H1 (cell line): Measurements from ENCODE around the gene CPLANE1. TPM values are rescaled to one million over a fixed set of nuclear protein-coding genes. Genes with fewer than 3 reads are reported as not detected.

ENCODE experiments used
- CTCF ChIA-PET: fragments of 300-600 bp; sonication (Branson Sonifier 250); formaldehyde crosslinking; loops from one replicate; lab custom pipeline; 2021; ENCODE audit not compliant: partially characterized antibody; lab: Charles Lee
- POLR2A ChIA-PET: fragments of 300-600 bp; sonication (Branson Sonifier 250); formaldehyde crosslinking; loops from one replicate; lab custom pipeline; 2021; ENCODE audit warnings: inconsistent platforms; ENCODE audit not compliant: partially characterized antibody; lab: Charles Lee
- DNase-seq, 2 experiments: peaks; one replicate each; pipeline versions ENCODE4 v3.0.0 to v3.0.0-alpha.2; 2010 to 2022; ENCODE audit warnings: low spot score in 2 of 2, low read depth in 1 of 2, mixed read lengths in 1 of 2
- FAIRE-seq: peaks from 2 replicates; lab custom pipeline; 2011; peaks lifted over from hg19 to GRCh38; lab: Jason Lieb, UNC
- H2AFZ ChIP-seq: 2 replicates; pipeline ENCODE4 v1.8.1; 2012; ENCODE audit warnings: low read length, inconsistent platforms
- H2AK5ac ChIP-seq: 2 replicates; pipeline ENCODE4 v1.6.1; 2013; ENCODE audit warnings: low read depth, low read length
- H2BK120ac ChIP-seq: replicated peaks from 2 replicates; pipeline ENCODE3; 2013; ENCODE audit warnings: low read depth, low read length, inconsistent platforms
- H2BK12ac ChIP-seq: 2 replicates; pipeline ENCODE4 v1.6.1; 2013; ENCODE audit warnings: low read depth, low read length
- H2BK15ac ChIP-seq: 2 replicates; pipeline ENCODE4 v1.6.1; 2013; ENCODE audit warnings: low read length
- H2BK20ac ChIP-seq: 2 replicates; pipeline ENCODE4 v1.6.1; 2013; ENCODE audit warnings: low read length
- H2BK5ac ChIP-seq: 2 replicates; pipeline ENCODE4 v1.6.1; 2013; ENCODE audit warnings: low read depth, low read length
- H3K14ac ChIP-seq: 2 replicates; pipeline ENCODE4 v1.6.1; 2013; ENCODE audit warnings: inconsistent platforms; ENCODE audit not compliant: insufficient read length
- H3K18ac ChIP-seq: 2 replicates; pipeline ENCODE4 v1.6.1; 2013; ENCODE audit warnings: low read length; ENCODE audit errors: extremely low read depth
- H3K23ac ChIP-seq: 2 replicates; pipeline ENCODE4 v1.6.1; 2013; ENCODE audit warnings: inconsistent platforms; ENCODE audit not compliant: insufficient read length
- H3K23me2 ChIP-seq: 2 replicates; pipeline ENCODE4 v1.6.1; 2013; ENCODE audit warnings: low read depth, low read length
- H3K27ac ChIP-seq: 2 replicates; pipeline ENCODE4 v1.6.1; 2011; ENCODE audit warnings: low read depth, low read length, inconsistent platforms
- H3K27me3 ChIP-seq, 4 experiments: replicated peaks in 1 of 4; 1 replicate in 1 of 4; 2 replicates in 3 of 4; pipeline versions ENCODE4 v1.6.1 to v1.8.1; 2011 to 2013; ENCODE audit warnings: low read length in 3 of 4, mild to moderate bottlenecking in 3 of 4, inconsistent platforms in 2 of 4, mixed read lengths in 2 of 4, moderate library complexity in 1 of 4; ENCODE audit not compliant: control insufficient read depth in 3 of 4, insufficient read depth in 3 of 4; ENCODE audit errors: extremely low read depth in 1 of 4
- H3K36me3 ChIP-seq, 4 experiments: 2 replicates each; pipeline versions ENCODE4 v1.6.1 to v1.8.1; 2011 to 2013; ENCODE audit warnings: mild to moderate bottlenecking in 4 of 4, low read length in 3 of 4, moderate library complexity in 2 of 4, control low read depth in 1 of 4, inconsistent platforms in 1 of 4; ENCODE audit not compliant: insufficient read depth in 4 of 4, control insufficient read depth in 2 of 4
- H3K4ac ChIP-seq: replicated peaks from 2 replicates; pipeline ENCODE3; 2013; ENCODE audit warnings: low read length, low read depth, mixed read lengths, inconsistent platforms; ENCODE audit not compliant: insufficient read length
- H3K4me1 ChIP-seq, 4 experiments: replicated peaks in 1 of 4; 1 replicate in 1 of 4; 2 replicates in 3 of 4; pipeline versions ENCODE4 v1.6.1 to v1.8.1; 2011 to 2013; ENCODE audit warnings: low read length in 3 of 4, inconsistent platforms in 2 of 4, mixed read lengths in 1 of 4; ENCODE audit not compliant: insufficient read depth in 4 of 4, control insufficient read depth in 3 of 4
- H3K4me2 ChIP-seq, 2 experiments: 2 replicates each; pipeline versions ENCODE4 v1.6.1 to v1.8.1; 2011 to 2013; ENCODE audit warnings: low read depth in 2 of 2, low read length in 2 of 2, control low read depth in 1 of 2, inconsistent platforms in 1 of 2, mild to moderate bottlenecking in 1 of 2; ENCODE audit not compliant: insufficient read depth in 1 of 2
- H3K4me3 ChIP-seq, 4 experiments: fragments of 200-600, 300-600 bp in 1 of 4; sonication (generic), shearing (Covaris generic), sonication (Bioruptor Twin) in 1 of 4; 2 replicates each; pipeline versions ENCODE4 v1.5.1 to v1.8.1; 2011 to 2016; ENCODE audit warnings: low read length in 4 of 4, low read depth in 3 of 4, control low read depth in 2 of 4, inconsistent platforms in 2 of 4, mild to moderate bottlenecking in 2 of 4, mixed read lengths in 1 of 4, moderate library complexity in 1 of 4; ENCODE audit not compliant: insufficient read depth in 2 of 4; ENCODE audit errors: extremely low read depth in 1 of 4
- H3K56ac ChIP-seq: replicated peaks from 2 replicates; pipeline ENCODE3; 2013; ENCODE audit warnings: low read depth, mild to moderate bottlenecking, mixed read lengths, low read length, inconsistent platforms; ENCODE audit not compliant: insufficient read length
- H3K79me1 ChIP-seq: 2 replicates; pipeline ENCODE4 v1.6.1; 2013; ENCODE audit warnings: low read depth, low read length, control low read depth
- H3K79me2 ChIP-seq, 2 experiments: 2 replicates each; pipeline versions ENCODE4 v1.6.1 to v1.8.1; 2012 to 2013; ENCODE audit warnings: low read length in 2 of 2, mild to moderate bottlenecking in 2 of 2, inconsistent platforms in 1 of 2; ENCODE audit not compliant: insufficient read depth in 2 of 2, control insufficient read depth in 1 of 2
- H3K9ac ChIP-seq, 4 experiments: replicated peaks in 1 of 4; 1 replicate in 1 of 4; 2 replicates in 3 of 4; pipeline versions ENCODE4 v1.6.1 to v1.8.1; 2011 to 2013; ENCODE audit warnings: low read depth in 3 of 4, low read length in 3 of 4, control low read depth in 2 of 4, mild to moderate bottlenecking in 2 of 4, moderate library complexity in 2 of 4, inconsistent platforms in 1 of 4; ENCODE audit errors: extremely low read depth in 1 of 4
- H3K9me3 ChIP-seq, 2 experiments: 2 replicates each; pipeline versions ENCODE4 v1.6.1 to v1.8.1; 2012 to 2013; ENCODE audit warnings: mild to moderate bottlenecking in 2 of 2, moderate library complexity in 2 of 2, control low read depth in 1 of 2, inconsistent platforms in 1 of 2, low read depth in 1 of 2, low read length in 1 of 2, mixed read lengths in 1 of 2; ENCODE audit not compliant: insufficient read depth in 2 of 2
- H4K20me1 ChIP-seq, 2 experiments: replicated peaks in 1 of 2; 2 replicates each; pipeline versions ENCODE3 to v1.8.1; 2011 to 2013; ENCODE audit warnings: inconsistent platforms in 2 of 2, low read length in 2 of 2, mild to moderate bottlenecking in 1 of 2; ENCODE audit not compliant: insufficient read depth in 2 of 2, control insufficient read depth in 1 of 2
- H4K5ac ChIP-seq: 2 replicates; pipeline ENCODE4 v1.6.1; 2013; ENCODE audit warnings: low read length, low read depth, mixed read lengths, inconsistent platforms; ENCODE audit not compliant: insufficient read length
- H4K8ac ChIP-seq: 2 replicates; pipeline ENCODE4 v1.8.0; 2013; ENCODE audit warnings: mild to moderate bottlenecking, moderate library complexity, low read length, inconsistent platforms; ENCODE audit not compliant: insufficient read depth; ENCODE audit errors: extremely low read depth
- H4K91ac ChIP-seq: replicated peaks from 2 replicates; pipeline ENCODE3; 2013; ENCODE audit warnings: low read length, mixed read lengths, inconsistent platforms; ENCODE audit not compliant: insufficient read length
- ATF2 ChIP-seq: IDR thresholded peaks from 2 replicates; pipeline ENCODE4 v1.6.1; 2012; ENCODE audit warnings: low read length, inconsistent platforms
- BACH1 ChIP-seq: IDR thresholded peaks from 2 replicates; pipeline ENCODE4 v1.6.1; 2012; ENCODE audit warnings: low read length, improper control_type of control experiment
- BCL11A ChIP-seq, 2 experiments: IDR thresholded peaks; one replicate each; pipeline ENCODE4 v1.6.1; 2011; ENCODE audit warnings: low read depth in 2 of 2, low read length in 2 of 2, mild to moderate bottlenecking in 2 of 2
- BRCA1 ChIP-seq: IDR thresholded peaks from 2 replicates; pipeline ENCODE4 v1.6.1; 2012; ENCODE audit warnings: low read depth, low read length, improper control_type of control experiment
- CBX8 ChIP-seq: fragments of 300-800, 300-1000 bp; sonication (generic); IDR thresholded peaks from 2 replicates; pipeline ENCODE4 v1.7.1; 2016; ENCODE audit warnings: low read depth, low read length, borderline replicate concordance
- GTF2F1 ChIP-seq: IDR thresholded peaks from 2 replicates; pipeline ENCODE4 v1.6.1; 2012; ENCODE audit warnings: low read depth, low read length, improper control_type of control experiment, borderline replicate concordance
- HDAC6 ChIP-seq: IDR thresholded peaks from one replicate; pipeline ENCODE4 v1.7.1; 2012; ENCODE audit warnings: low read depth, mild to moderate bottlenecking, inconsistent platforms, low read length, moderate library complexity
- MAFK ChIP-seq: IDR thresholded peaks from 2 replicates; pipeline ENCODE4 v1.6.1; 2012; ENCODE audit warnings: low read depth, mild to moderate bottlenecking, improper control_type of control experiment, low read length
- MAX ChIP-seq: IDR thresholded peaks from 2 replicates; pipeline ENCODE4 v1.6.1; 2012; ENCODE audit warnings: inconsistent platforms
- TBP ChIP-seq: IDR thresholded peaks from 2 replicates; pipeline ENCODE4 v1.6.1; 2011; ENCODE audit warnings: low read depth, low read length, improper control_type of control experiment
- WGBS, 2 experiments: shearing (Covaris generic) in 1 of 2; methylation state at CpG; one replicate each; pipeline versions ENCODE4 v1.1.6 to v1.1.7; 2013 to 2015; ENCODE audit warnings: low lambda C conversion rate in 2 of 2, mixed read lengths in 2 of 2, inconsistent platforms in 1 of 2, low coverage in 1 of 2, missing lambda C conversion rate in 1 of 2; ENCODE audit not compliant: insufficient replicate concordance in 2 of 2, insufficient coverage in 1 of 2, insufficient read length in 1 of 2; ENCODE audit errors: extremely low coverage in 1 of 2, missing lambda C conversion rate in 1 of 2; 5-methylcytosine and 5-hydroxymethylcytosine counted together
- polyA plus RNA-seq, 7 experiments: library from polyadenylated mRNA; depleted of rRNA in 3 of 7; stranded (reverse) in 5 of 7; unstranded in 2 of 7; fragments of >200 nt in 5 of 7; fragments of 200-250 nt in 2 of 7; gene quantifications; 1 replicate in 5 of 7; 2 replicates in 1 of 7; 4 replicates in 1 of 7; pipeline versions ENCODE4 v1.2.1 to v1.2.3, GENCODE V29; 2011 to 2013; ENCODE audit warnings: missing spikeins in 2 of 7, mixed read lengths in 2 of 7
- total RNA-seq: library from RNA; stranded (reverse); fragmentation: NEBNext Ultra II Directional; extraction: Animal tissue kit (Norgen Biotek cat#: 25700); gene quantifications from 2 replicates; pipeline ENCODE4 v1.2.1, GENCODE V29; 2021

Gene CPLANE1
- total and polyA plus RNA-seq, 2 of the 8 experiments (the other 6 are each of a cell fraction or from before 2014, with no cell fraction given), result 2.2 to 8.8 TPM

GRCh38 chr5:37207802-37208201 is 41.4 kb downstream of the CPLANE1 start:
- WGBS, 2 experiments, result 91% methylated on average over 3 of the region's 3 CpGs; no CpG with 5 or more reads in 1 of the 2 experiments
- TF ChIP-seq ATF2 (no peak), TBP (no peak), HDAC6 (no peak), GTF2F1 (no peak), MAFK (no peak), BRCA1 (no peak), BCL11A (IDR thresholded peaks at IDR 0.05; ENCODE audit: low read depth in 2 of 2, low read length in 2 of 2) (no peak), MAX (no peak), CBX8 (no peak), BACH1 (no peak)

More at GRCh38 chr5:37207802-37208201, 41.4 kb downstream of the CPLANE1 start:
- Histone ChIP-seq H3K79me2 (no peaks in the 10 kb centered on the region), H3K23ac (no peak overlapping the region), H3K79me1 (no peaks in the 10 kb centered on the region), H3K9ac (no peak overlapping the region), H2BK15ac (no peak overlapping the region), H3K4me2 (no peak overlapping the region), H2AK5ac (no peak overlapping the region), H3K9me3 (no peaks in the 10 kb centered on the region), H3K27me3 (no peaks in the 10 kb centered on the region), H4K8ac (no peak overlapping the region), H3K4me3 (no peak overlapping the region), H2BK12ac (no peak overlapping the region), H2BK20ac (no peak overlapping the region), H2AFZ (no peak overlapping the region), H3K56ac (no peak overlapping the region), H3K36me3 (no peaks in the 10 kb centered on the region), H3K4me1 (no peaks in the 10 kb centered on the region), H4K91ac (no peak overlapping the region), H3K4ac (no peak overlapping the region), H3K23me2 (no peaks in the 10 kb centered on the region), H4K20me1 (no peaks in the 10 kb centered on the region), H2BK5ac (no peak overlapping the region), H4K5ac (no peak overlapping the region), H2BK120ac (no peak overlapping the region), H3K14ac (no peak overlapping the region), H3K27ac (no peak overlapping the region), H3K18ac (no peak overlapping the region)
- POLR2A ChIA-PET, result no interaction called here
- CTCF ChIA-PET, result interaction anchor here (0.7 kb wide), 1 partner anchor 1375 kb away, joined by 3 read pairs; no protein-coding TSS in a partner anchor
- no peak for DNase-seq
- no peak for FAIRE-seq
